ENCODE results near the gene RPAP2.
"Not testable (repeated sequence)": the region's sequence is repeated elsewhere in the genome, so short reads cannot be mapped to it uniquely, and the experiment has no call there.

- not testable (repeated sequence) for TF ChIP-seq POLR2A (IDR thresholded peaks at IDR 0.05; ENCODE audit: control extremely low read depth in 1 of 2, low read depth in 2 of 2, low read length in 2 of 2); ATF3 (IDR thresholded peaks at IDR 0.05; ENCODE audit: insufficient read depth, low read depth, low read length); CTCF (IDR thresholded peaks at IDR 0.05; ENCODE audit: control extremely low read depth in 1 of 3, insufficient read depth in 1 of 3, low read depth in 1 of 3, low read length in 3 of 3); TAF1 (IDR thresholded peaks at IDR 0.05; ENCODE audit: low read depth, low read length); RAD21 (IDR thresholded peaks at IDR 0.05 in 1 of 2, conservative IDR thresholded peaks at IDR 0.05 in 1 of 2; ENCODE audit: low read depth in 2 of 2, low read length in 2 of 2); CEBPB (IDR thresholded peaks at IDR 0.05; ENCODE audit: low read depth, low read length)
These were observed 44.1 kb upstream of the RPAP2 start for GRCh38 chr1:92254714-92255113.

All from H1 (cell line).